ENCODE results near the gene AWAT2.

Gene AWAT2, protein sequence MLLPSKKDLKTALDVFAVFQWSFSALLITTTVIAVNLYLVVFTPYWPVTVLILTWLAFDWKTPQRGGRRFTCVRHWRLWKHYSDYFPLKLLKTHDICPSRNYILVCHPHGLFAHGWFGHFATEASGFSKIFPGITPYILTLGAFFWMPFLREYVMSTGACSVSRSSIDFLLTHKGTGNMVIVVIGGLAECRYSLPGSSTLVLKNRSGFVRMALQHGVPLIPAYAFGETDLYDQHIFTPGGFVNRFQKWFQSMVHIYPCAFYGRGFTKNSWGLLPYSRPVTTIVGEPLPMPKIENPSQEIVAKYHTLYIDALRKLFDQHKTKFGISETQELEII

GRCh38 chrX:70049925-70050324 is at the start of gene AWAT2:
Gene AWAT2 (minus strand): TSS chrX:70049938. CDS start chrX:70049932, 6 bp downstream.
- DNase-seq (ENCODE audit: low spot score) = no peak

DNA sequence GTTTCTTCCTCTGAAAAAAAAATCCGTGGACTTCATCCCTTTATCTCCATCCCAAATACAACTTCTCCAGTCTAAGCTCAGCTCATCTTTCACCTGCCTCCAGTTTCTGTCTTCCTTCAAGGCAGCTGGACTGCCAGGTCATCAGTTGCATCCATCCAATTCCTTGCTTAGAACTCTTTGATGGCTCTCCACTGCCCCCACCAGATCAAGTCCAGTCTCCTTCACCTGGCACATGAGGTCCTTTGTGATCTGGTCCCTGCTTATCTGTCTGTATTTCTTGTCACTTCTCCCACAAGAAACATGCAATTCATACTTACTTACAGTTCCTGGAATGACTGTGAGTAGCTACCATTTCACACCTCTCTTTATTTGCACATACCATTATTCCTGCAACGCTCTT is 46.3 kb upstream of the AWAT2 start:
- DNase-seq (ENCODE audit: low spot score) = no peak

- DNase-seq (ENCODE audit: low spot score) = no peak
Observed at GRCh38 chrX:70092247-70092646, 42.5 kb upstream of the AWAT2 start.

DNA sequence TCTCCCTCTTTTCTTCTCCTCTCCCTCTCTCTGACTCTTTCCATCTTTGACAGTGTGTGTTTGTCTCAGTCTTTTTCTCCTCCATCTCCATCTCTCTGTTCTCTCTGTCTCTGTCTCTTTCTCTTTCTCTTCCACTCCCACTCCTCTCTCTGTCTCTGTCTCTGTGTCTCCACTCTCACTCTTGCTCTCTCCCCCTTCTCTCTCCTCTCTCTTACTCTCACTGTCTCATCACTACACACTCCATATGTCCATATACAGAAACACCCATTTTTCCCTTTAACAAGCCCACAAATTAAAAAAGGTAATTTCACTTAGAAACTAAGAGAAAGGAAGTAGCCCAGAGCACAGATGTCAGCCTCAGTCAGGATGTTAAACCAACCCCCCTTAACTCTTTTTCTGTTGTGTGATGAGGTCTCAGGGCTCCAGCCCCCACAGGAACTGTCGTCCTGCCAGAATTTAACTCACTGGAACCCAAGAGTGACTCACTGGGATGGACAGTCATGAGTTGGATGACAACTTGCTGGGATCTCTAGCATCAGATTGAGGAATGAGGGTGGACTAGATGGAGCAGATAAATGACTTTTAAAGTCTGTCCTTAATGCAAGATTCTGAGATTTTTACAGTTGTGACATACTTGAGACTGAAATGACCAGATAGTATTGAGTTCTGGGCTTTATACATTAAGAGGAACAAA is 40.0 kb upstream of the AWAT2 start:
- DNase-seq (ENCODE audit: low spot score) = no peak

DNA sequence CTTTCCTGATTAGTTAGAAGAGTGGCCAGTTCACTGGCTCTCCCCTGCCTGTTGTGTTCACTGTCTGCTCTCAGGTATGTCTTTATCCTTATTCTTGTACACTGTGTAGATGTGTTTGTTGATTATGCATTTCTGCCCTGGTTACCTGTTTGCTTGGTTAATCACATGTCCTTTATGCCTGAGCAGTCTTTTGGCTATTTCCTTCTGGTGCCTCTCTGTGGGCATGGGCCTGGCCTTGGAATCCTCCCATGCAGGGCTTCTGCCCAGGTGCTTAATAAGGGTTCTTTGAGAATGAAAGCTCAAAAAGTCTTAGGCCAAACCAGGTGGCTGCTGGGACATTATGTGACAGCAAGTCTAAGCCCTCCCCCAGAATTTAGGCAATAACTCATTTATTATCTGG is 39.0 kb upstream of the AWAT2 start:
- no peak for DNase-seq (ENCODE audit: low spot score)

DNA sequence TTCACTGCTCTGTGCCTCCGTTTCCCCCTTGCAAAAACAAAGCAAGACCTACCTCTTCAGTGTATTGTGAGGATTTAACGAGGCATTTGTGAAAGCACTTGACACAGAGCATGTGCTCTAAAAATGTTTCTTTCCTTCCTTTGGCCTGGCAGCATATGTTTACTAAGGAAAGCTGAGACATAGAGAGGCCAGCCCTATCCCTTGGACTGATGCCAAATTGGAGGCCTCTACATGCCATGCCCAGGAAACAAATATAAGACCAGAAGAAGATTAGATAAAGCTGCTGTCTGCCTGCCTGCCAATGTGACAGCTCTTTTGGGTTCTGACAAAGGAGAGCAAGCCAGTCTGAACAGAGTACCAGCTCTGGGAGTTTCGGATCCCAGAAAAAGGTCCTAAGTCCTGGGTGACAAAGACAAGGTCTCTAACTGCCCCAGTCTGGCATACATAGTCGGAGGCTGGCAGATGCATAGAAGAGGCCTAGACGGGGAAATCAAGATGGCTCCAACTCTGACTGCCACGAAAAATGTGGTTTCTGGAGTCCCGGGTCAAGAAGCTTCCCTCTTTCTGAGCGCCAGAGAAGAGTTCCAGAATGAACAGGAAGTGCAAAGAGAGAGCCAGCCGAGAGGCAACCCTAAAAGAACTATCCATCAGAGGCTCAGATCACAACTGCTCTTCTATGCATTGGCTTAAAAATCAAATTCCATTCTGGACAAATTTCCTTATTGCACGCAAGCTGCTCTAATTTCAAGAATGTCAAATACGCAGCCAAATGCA is 38.3 kb upstream of the AWAT2 start:
- DNase-seq (ENCODE audit: low spot score) = no peak

DNA sequence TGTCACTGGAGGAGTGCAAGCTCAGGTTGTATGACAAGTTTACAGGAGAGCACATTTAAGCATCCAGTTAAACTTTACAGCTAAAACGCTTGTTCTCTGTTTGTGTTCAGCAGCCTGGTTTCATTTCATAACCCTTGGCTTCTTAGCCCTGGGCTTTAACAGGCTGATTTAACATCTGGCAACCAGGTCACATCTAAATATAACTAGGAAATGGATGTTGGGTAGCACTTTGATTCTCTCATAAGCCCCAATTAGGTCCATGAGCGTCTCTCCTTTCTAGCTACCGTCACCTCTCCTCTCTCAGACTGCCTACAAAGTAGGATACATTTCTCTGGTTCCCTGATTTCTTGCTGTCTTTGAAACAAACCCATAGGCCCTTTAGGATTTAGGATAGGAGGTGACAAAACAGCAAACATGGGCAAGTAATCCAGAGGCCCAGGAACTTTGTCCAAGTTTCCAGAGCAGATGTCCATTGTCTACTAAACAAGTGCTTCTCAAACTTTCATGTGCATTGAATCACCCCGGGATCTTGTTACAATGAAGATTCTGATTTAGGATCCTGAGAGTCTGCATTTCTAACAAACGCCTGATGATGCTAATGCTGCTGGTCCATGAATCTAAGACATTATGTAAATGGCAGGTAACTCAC is 35.0 kb upstream of the AWAT2 start:
- DNase-seq (ENCODE audit: low spot score) = no peak

GRCh38 chrX:70082723-70083122 is 33.0 kb upstream of the AWAT2 start:
- no peak for DNase-seq (ENCODE audit: low spot score)

GRCh38 chrX:70079870-70080269 is 30.1 kb upstream of the AWAT2 start:
- DNase-seq (ENCODE audit: low spot score) = no peak

DNA sequence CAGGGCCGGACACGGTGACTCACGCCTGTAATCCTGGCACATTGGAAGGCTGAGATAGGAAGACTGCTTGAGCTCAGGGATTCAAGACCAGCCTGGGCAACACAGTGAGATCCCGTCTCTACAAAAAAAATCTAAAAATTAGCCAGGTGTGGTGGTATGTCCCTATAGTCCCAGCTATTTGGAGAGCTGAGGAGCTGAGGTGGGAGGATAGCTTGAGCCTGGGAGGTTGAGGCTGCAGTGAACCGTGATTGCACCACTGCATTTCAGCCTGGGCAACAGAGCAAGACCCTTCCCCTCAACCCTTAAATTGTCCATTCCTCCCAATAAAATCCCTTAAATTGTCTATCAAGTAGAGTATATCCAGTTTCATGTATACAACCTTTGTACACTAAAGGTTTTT is 29.6 kb upstream of the AWAT2 start:
- DNase-seq (ENCODE audit: low spot score) = no peak

GRCh38 chrX:70066646-70067045 is 16.9 kb upstream of the AWAT2 start:
- no peak for DNase-seq (ENCODE audit: low spot score)

GRCh38 chrX:70062961-70063550 is 13.3 kb upstream of the AWAT2 start:
- DNase-seq (ENCODE audit: low spot score) = no peak

GRCh38 chrX:70062076-70062475 is 12.3 kb upstream of the AWAT2 start, which contains the start of gene OTUD6A:
Gene OTUD6A (plus strand): TSS chrX:70062457. CDS start chrX:70062525, 68 bp downstream.
- no peak for DNase-seq (ENCODE audit: low spot score)

GRCh38 chrX:70054391-70054790 is 4.7 kb upstream of the AWAT2 start:
- DNase-seq (ENCODE audit: low spot score) = no peak

- no peak for DNase-seq (ENCODE audit: low spot score)
Observed at GRCh38 chrX:70052895-70053615, 3.3 kb upstream of the AWAT2 start.

DNA sequence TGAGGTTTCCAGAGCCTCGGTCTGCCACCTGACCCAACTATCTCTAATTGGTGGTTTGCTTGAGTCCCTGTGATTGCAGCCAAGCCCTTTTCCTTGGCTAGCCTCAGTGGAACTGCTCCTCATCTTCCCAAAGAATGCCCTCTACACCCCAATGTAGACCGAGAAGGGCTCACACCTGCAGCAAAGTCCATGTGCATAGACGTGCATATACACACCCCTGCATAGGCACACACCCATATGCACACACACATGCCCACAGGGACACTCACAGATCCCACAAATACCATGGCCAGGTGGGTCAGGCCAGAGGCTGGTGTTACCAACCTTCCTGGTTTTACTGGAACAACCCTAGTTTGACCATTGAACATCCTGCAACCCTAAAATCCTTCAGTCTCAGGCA is 332 bp downstream of the AWAT2 start:
- no peak for DNase-seq (ENCODE audit: low spot score)

- no peak for DNase-seq (ENCODE audit: low spot score)
Observed at GRCh38 chrX:70046978-70047377, 2.8 kb downstream of the AWAT2 start.

- DNase-seq (ENCODE audit: low spot score) = no peak
Observed at GRCh38 chrX:70044541-70045245, 5.0 kb downstream of the AWAT2 start.

DNA sequence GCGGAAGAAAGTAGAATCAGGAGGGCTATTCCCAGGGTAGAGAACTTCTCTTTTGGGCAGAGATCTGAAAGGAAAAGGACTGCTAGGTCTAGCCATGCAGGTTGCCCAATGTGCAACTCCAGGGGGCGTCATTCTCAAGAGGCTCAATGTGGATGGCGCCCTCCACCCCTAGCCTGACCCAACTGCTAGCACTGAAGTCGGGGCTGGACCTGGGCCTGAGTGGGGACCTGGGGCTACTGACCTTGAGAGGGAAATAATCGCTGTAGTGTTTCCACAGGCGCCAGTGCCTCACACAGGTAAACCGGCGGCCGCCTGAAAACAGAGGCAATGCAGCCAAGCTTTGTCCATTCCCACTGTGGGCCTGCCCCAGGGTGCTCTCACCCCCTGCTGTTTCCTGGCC is 6.1 kb downstream of the AWAT2 start:
- DNase-seq (ENCODE audit: low spot score) = no peak

Data from left forelimb (tissue), 1 donor.